Cardiac fibroblast (primary cell): ENCODE data around the gene DDIT3.

ENCODE experiments used
- DNase-seq, 2 donors: peaks; one replicate each; pipeline versions ENCODE4 v3.0.0 to v3.0.0-alpha.2; 2010; ENCODE audit warnings: low read depth in 2 of 2
- H3K4me3 ChIP-seq, 2 donors: replicated peaks in 1 of 2; 1 replicate in 1 of 2; 2 replicates in 1 of 2; pipeline ENCODE4 v1.5.1; 2011; ENCODE audit warnings: low read depth in 2 of 2, low read length in 2 of 2, mild to moderate bottlenecking in 2 of 2, moderate library complexity in 1 of 2
- TF ChIP-seq, protein P1 (sequence below): IDR thresholded peaks from one replicate; pipeline ENCODE4 v1.5.1; 2011; ENCODE audit warnings: low read depth, mild to moderate bottlenecking, low read length, inconsistent platforms

The DDIT3 gene

DNA sequence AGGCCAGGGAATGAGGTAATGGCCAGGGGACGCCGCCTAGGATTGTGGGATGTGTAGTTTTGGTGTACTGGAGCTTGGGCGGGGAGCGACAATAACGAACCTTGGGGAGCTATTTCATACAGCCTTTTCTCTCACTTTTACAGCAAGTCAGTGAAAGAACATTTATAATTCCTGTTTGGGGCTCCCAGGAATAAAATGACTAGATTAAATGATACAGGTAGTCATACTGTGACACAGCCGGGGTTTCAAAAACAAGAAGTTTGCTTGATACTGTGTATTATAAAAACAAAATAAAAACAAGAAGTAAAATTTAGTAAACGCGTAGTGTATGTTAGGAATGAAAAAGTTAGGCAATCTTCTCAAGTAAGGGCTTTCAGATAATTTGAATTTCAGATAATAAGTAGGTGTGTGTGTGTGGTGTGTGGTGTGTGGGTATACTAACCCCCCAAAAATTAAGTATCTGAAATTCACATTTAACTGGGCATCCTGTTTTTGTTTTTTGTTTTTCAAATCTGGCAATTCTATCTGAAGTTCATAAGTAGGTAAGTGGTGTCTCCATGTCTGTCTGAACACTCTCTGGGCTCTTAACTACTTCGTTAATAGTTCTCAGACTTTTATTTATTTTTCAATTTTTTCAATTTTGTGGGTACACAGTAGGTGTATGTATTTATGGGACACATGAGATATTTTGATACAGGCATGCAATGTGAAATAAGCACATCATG, 27.1 kb upstream of the DDIT3 start:
- TF ChIP-seq, protein P1, sequence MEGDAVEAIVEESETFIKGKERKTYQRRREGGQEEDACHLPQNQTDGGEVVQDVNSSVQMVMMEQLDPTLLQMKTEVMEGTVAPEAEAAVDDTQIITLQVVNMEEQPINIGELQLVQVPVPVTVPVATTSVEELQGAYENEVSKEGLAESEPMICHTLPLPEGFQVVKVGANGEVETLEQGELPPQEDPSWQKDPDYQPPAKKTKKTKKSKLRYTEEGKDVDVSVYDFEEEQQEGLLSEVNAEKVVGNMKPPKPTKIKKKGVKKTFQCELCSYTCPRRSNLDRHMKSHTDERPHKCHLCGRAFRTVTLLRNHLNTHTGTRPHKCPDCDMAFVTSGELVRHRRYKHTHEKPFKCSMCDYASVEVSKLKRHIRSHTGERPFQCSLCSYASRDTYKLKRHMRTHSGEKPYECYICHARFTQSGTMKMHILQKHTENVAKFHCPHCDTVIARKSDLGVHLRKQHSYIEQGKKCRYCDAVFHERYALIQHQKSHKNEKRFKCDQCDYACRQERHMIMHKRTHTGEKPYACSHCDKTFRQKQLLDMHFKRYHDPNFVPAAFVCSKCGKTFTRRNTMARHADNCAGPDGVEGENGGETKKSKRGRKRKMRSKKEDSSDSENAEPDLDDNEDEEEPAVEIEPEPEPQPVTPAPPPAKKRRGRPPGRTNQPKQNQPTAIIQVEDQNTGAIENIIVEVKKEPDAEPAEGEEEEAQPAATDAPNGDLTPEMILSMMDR: no peak
- H3K4me3 ChIP-seq: peak overlapping the region; percentile 93 to 94
- DNase-seq: no peak

- H3K4me3 ChIP-seq: peak within 1 kb of the TSS; percentile 93 to 94
- peak; percentile 97 to 98 for DNase-seq
- TF ChIP-seq, protein P1: peak; percentile 4
These were observed 26.3 kb upstream of the DDIT3 start, which contains the start of gene DCTN2 for GRCh38 chr12:57546438-57547287. Gene DCTN2, minus strand, starts transcription at chr12:57547192. Its CDS starts 129 bp downstream, at chr12:57547063.

DNA sequence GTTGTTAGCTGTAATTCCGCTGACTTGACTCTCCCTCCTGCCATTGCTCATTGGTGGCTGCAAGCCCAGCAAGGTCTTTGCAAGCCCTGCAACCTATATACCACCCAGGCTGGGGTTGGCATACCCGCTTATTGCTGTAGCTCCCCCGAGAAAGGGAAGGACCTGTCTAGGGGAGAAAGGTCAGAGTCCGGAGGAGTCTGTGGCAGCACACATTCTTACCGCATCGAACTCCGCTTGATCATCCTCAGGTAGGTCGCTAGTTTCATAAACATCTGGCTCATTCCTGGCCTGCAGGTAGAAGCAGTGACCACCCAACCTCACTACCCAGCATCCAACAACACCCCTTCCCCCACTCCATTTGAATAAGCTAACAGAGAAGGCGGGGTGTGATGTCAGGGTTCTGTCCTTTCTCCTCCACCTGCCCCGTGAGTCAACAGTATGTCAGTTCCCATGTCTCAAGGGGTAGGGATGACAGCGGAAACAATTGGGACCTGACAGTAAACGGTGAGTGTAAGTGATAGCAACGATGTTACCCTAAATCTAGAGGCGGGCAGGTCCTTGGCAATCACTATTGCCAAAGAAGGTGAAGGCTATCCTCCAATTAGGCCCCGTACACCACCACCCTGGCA, 25.6 kb upstream of the DDIT3 start:
- no peak for DNase-seq
- H3K4me3 ChIP-seq: peak overlapping the region; percentile 93 to 94
- TF ChIP-seq, protein P1: no peak

DNA sequence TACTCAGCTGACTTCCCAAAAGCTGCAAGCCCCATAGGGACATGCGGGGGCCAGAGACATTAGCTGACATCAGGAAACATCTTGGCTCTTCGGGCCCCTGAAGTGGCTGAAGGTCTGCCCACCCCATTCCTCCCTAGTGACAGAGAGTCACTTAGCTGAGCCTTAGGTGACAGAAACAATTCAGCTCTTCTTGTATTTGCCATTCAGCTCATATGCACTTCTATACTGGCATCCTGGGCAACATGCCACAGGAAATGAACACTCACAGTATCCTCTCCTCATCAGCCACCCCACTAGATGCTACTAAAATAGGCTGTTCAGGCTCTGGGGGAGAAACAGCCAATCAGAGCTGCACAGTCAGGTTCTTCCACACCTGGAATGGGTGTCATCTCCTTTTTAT, 23.3 kb upstream of the DDIT3 start:
- DNase-seq: peak; percentile 26 to 56
- TF ChIP-seq, protein P1: no peak
- no peak overlapping the region for H3K4me3 ChIP-seq

GRCh38 chr12:57541717-57542116, 21.4 kb upstream of the DDIT3 start:
- DNase-seq: no peak
- no peak overlapping the region for H3K4me3 ChIP-seq
- TF ChIP-seq, protein P1: no peak

DNA sequence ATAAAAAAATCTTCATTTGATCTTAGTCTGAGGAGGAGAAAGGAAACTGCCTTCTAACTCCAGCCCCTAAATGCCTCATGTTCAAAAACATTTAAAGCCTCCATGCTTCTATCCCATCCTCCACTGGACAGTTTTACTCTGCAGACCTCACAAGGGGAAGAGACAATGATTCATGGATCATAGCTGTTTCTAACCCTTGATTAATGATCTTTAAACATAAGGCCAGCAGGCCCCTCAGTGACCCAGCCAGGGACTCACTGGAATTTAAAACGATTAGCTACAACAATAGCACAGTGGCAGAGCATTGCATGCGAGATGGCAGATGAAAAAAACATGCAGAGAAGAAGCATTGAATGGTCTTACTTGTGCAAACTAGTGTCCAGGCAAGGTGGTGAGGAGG, 20.7 kb upstream of the DDIT3 start:
- H3K4me3 ChIP-seq: no peak overlapping the region
- TF ChIP-seq, protein P1: no peak
- no peak for DNase-seq
